ELR (cell line): Measurements from ENCODE around the gene IL17C.
"Not testable (repeated sequence)": the region's sequence is repeated elsewhere in the genome, so short reads cannot be mapped to it uniquely, and the experiment has no call there.

Source experiments
- DNase-seq: peaks from one replicate; pipeline ENCODE4 v3.0.0-alpha.2; 2015; ENCODE audit warnings: low read depth

Gene IL17C, protein sequence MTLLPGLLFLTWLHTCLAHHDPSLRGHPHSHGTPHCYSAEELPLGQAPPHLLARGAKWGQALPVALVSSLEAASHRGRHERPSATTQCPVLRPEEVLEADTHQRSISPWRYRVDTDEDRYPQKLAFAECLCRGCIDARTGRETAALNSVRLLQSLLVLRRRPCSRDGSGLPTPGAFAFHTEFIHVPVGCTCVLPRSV

DNA sequence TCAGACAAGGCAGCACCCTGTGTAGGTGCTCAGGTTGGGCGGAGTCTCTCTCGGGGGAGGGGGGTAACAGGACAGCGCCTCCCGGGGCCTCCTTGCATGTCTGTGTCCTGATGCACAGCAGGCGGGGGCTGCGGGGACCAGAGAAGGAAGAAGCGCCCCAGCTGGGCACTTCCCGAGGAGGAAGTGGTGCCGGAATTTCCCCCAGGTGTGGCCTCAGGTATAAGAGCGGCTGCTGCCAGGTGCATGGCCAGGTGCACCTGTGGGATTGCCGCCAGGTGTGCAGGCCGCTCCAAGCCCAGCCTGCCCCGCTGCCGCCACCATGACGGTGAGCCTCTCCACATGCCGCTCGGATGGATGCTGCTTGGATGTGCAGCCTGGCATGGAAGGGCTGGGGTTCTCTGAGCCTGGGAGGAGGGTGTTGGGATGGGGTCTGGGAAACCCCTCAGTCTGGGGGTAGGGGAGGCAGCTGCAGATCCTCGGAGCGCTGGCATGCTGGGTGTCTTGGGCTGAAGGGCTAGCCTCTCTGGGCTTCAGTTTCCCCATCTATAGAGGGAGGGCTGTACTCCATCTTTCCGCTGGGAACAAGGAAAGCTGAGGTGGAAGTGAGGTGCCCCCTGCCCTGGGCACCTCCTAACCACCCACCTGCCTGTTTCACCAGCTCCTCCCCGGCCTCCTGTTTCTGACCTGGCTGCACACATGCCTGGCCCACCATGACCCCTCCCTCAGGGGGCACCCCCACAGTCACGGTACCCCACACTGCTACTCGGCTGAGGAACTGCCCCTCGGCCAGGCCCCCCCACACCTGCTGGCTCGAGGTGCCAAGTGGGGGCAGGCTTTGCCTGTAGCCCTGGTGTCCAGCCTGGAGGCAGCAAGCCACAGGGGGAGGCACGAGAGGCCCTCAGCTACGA lies at the start of gene IL17C:
Gene IL17C, plus strand, starts transcription at position 250 of the 908 bp plus-strand sequence. Its CDS starts 70 bp downstream, at position 320.
- no peak for DNase-seq

DNA sequence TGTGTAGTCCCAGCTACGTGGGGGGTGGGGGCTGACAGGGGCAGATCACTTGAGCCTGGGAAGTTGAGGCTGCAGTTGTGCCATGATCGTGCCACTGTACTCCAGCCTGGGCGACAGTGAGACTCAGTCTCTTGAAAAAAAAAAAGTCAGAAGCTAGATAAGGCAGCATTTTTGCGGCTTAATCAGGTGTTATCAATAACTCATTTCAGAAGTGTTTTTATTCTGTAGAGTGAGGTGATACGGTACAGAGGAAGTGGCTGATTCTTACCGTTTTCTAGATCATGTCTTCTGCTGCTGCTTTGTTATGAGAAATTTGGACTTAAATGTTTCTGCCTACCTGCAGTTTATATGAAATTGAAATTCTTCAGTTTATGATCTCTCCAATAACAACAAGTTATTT lies 49.6 kb upstream of the IL17C start:
- no peak for DNase-seq

DNA sequence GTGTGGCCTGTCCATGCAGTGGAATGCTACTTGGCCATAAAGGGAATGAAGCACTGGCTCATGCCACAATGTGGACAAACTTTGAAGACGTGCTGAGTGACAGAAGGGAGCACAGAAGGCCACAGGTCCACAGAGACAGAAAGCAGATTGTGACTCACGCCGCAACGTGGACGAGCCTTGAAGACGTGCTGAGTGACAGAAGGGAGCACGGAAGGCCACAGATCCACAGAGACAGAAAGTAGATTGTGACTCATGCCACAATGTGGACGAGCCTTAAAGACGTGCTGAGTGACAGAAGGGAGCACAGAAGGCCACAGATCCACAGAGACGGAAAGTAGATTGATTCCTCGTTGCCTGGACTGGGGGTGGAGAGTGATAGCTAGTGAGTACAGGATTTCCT lies 48.9 kb upstream of the IL17C start:
- DNase-seq, result no peak

DNA sequence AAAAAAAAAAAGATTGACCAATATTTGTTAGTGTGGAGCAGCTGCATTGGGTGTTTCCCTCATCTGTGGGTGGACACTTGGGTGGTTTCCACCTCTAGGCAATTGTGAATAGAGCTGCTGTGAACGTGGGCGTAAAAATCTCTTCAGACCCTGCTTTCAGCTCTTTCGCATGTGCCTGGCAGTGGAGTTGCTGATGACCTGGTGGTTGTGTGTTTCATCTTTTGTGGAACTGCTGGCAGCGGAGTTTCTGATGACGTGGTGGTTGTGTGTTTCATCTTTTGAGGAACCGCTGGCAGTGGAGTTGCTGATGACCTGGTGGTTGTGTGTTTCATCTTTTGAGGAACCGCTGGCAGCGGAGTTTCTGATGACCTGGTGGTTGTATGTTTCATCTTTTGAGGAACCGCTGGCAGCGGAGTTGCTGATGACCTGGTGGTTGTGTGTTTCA lies 46.8 kb upstream of the IL17C start:
- no peak for DNase-seq

DNA sequence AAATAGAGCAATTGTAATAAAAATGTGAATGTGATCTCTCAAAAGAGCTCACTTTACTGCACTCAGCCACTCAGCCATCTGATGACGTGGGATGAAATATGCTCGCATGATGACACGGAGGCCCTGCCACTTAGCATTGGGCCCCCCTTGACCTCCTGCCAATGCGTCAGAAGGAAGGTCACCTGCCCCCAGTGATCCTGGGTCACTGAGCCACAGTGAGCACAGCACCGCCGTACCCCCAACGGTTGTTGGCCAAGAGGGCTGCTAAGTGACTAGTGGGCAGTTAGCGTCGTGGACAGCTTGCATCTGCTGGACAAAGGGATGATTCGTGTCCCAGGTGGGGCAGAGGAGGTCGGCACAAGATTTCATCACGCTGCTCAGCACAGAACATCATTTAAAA lies 45.3 kb upstream of the IL17C start:
- DNase-seq, result no peak

DNA sequence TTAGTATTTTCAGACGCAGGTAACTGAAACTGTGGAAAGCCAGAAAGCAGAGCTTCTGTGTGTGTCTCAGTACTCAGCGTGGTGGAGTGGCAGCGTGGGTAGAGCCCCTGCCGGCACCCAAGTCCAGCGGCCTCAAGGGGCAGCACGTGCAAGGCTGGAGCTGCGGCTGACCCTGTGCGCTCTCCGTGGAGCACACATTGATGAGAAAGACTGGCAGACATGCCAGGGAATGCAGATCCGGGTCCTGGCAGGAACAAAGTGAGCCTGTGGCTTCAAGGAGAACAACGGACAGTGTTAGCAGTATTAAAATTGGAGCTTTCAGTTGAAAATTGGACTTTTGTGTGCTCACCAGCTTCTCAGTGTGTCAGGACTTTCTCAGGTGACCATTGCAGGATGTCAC lies 44.9 kb upstream of the IL17C start:
- DNase-seq, result no peak

DNA sequence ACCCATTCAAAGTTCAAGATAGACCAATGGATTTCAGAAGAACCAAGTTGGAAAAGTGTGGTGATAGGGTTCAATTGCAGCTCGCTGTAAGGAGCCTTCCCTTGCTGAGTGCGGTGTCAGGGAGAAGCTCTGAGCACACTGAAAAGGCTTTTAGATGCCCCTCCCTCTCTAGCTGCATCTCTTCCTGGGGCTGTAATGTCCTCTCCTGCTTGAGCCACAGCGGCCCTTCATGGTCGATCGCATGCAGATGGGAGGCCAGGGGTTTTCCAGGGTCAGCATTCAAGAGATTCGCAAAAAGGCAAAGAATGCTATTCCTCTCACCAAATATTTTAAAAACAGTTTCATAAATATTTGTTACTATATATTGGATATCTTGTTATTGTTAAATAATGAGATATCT lies 44.5 kb upstream of the IL17C start:
- no peak for DNase-seq

DNA sequence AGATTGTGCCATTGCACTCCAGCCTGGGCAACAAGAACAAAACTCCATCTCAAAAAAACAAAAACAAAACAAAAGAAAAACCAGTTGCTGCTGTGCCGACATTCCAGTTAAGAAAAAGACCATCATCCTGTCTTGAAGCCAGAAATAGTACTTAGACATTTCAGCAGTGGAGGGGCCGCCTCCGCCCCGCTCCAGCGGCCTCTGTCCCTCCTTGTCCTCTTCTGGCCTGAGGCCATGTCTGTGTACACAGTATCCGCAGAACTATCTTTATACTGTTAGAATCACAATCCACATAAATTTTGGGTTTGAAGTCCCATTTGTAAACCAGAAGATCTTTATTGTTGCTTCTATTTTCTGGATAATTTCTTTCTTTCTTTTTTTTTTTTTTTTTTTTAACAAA lies 43.3 kb upstream of the IL17C start:
- DNase-seq, result no peak

DNA sequence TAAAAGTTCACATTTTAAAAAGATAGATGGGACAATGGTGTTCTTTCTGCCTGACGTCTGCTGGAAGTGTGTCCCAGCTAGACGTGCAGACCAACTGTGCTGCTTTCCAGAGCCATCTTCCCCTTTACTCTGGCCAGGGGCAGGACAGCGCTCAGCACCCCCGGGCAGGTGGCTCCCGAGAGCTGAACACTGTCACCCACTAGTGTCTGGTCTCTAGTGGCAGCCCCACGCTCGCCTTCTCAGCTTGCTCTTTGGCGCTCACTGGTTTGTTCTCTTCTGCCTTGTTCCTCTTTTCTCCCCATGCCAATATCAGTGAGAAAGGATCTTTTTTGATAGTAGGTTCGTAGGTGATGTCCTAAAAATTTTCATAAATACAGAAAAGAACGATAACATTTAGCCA lies 42.5 kb upstream of the IL17C start:
- no peak for DNase-seq

DNA sequence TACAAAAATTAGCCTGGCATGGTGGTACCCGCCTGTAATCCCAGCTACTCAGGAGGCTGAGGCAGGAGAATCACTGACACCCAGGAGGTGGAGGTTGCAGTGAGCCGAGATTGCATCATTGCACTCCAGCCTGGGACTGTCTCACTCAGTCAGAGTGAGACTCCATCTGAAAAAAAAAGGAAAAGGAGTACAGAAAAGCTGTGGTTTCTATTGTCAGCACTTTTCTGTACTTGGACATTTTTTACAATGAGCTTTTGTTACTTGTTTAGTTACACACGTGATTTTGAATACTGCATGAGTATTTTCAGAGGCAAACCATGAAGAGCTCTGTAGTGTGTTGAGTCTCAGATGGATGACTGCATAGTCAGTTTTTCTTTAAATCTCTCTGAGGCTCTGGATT lies 41.9 kb upstream of the IL17C start:
- peak; percentile 7 for DNase-seq

DNA sequence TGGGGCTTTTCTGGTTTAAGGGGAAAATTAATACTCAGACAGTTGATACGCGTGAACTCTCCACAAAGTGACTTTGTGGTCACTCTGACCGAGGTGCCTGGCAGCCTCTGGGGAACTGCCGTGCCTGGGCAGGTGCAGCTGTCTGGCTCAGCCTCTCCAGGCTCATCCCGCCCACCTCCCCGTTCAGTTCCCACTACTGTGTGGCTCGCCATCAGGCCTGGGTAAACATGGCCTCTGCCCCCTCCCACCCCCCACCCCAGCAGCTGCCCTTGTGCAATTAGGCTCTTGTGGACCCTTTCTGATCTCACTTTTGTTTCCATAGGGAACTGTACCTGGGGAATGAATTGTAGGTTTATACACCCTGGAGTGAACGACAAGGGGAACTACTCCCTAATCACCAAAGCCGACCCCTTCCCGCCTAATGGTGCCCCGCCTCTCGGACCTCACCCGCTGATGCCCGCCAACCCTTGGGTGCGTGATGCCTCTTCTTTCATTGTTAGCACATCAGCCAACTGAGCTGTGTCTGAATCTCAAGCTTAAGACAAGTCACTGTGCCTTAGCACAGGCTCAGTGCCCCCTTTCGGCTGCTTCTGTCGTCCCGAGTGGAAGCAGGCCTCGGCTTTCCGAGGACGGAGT lies 40.4 kb upstream of the IL17C start:
- DNase-seq, result no peak

DNA sequence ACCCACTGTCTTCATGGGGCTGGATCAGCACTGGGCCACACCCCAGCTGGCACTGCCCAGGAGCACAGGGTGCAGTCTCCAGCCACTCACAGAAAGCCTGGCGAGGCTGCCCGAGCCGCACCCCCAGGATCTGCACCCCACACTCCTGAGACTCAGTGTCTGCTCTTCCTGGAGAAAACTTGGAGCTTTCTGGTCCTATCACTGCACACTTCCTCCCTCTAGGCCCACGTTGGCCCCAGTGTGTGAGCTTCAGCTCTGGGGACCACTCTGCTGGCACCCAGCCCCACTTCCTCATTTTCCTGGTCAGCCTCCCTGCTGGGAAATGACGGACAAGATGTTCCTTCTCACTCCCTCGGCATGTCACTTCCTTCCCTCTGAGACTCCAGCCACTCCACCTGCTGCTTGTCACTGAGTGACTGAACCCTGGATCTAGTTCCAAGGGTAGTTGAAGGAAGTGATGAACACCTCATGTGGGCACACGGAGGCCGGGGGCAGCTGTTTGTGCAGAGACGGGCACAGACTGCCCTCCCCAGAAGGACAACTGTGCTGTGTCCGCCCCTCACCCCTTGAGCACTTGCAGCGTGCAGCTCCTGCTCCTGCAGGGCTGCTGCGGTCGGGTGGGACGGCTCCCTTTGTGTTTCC lies 39.2 kb upstream of the IL17C start:
- DNase-seq, result no peak

DNA sequence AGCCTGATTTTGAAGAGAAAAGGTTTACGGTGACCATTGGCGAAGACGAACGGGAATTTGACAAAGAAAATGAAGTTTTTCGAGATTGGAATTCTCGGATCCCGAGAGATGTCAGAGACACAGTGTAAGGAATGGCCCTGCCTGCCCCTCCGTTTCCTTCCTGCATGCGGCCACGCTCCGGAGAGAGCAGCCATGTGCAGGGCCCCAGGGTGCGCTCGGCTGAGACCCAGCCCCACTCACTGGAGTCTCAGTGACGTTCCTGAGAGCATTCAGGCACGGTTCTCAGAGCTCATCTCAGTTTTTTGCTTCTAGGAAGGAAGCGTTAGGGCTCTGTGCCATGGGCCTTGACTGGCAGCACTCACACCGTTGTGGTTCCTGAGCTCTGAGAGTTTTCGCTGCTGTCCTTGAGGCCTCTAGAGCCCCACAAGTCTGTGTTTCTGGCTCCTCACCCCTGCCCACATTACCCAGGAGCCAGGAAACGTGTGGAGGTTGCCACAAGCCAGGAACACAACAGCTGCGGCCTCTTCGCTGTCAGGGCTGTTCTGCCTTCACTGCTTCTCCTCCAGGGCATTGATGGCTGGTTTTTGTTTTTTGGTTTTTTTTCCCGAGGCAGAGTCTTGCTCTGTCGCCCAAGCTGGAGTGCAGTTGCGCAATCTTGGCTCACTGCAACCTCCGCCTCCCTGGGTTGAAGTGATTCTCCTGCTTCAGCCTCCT lies 38.4 kb upstream of the IL17C start:
- DNase-seq, result no peak

DNA sequence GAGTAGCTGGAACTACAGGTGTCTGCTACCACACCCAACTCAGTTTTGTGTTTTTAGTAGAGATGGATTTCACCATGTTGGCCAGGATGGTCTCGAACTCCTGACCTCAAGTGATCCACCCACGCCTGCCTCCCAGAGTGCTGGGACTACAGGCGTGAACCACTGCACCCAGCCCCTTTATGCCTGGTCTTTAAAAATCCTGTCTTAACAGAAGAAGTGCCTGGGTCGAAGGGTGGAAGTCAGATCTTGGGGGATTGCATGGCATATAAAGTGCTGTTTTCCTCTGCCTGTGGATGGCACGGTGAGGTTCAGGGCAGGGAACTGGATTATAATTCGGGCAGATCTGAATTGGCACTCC lies 37.9 kb upstream of the IL17C start:
- no peak for DNase-seq

DNA sequence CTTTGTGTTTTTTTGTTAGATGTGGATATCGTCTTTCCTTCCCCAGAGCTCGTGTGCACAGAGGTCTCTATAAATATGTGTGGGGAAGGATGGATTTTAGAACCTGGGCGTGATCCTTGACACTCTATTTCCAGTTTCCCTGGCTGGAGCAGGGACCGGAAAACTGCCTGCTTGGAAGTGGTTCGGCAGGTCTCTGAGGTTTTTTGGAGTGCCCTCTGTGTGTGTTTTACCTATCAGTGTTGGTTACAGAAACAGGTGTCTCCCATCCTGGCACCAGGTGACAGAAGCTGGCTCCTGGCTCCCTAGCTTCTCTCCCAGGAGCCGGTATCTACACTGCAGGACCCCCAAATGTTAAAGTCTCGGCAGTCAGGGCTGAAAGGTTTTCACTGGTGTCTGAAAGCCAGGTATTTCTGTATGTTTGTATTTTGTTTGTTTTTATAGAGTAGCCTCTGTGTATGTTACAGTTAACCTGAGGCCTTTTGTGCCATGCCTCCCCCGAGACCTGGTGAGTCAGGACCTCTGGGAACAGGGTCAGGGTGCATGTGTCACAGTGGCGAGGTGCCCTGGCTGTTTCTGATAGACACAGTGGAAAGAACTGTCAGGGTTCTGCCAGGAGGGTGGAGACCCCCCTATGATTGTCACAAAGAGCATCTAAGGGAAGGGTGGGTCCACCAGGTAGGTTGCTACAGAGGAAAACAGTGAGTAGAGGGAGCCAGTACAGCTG lies 36.9 kb upstream of the IL17C start:
- no peak for DNase-seq

DNA sequence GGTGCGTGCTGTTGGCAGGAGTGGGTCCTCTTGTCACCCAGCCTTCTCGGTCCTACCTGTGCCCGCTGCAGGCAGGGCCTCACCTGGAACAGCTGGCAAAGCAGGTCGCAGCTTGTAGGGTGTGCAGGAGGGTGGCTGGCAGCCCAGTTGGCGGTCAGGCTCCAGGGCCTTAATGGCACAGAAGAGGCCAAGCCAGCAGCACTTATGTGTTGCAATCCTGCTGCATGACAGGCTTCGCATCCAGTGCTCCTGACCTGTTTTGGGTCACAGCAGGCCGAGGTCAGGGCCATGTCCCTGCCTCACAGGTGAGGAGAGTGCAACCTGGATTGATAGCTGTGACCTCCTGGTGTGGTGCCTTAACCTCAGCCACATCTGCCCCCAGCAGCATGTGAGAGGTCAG lies 36.3 kb upstream of the IL17C start:
- no peak for DNase-seq

DNA sequence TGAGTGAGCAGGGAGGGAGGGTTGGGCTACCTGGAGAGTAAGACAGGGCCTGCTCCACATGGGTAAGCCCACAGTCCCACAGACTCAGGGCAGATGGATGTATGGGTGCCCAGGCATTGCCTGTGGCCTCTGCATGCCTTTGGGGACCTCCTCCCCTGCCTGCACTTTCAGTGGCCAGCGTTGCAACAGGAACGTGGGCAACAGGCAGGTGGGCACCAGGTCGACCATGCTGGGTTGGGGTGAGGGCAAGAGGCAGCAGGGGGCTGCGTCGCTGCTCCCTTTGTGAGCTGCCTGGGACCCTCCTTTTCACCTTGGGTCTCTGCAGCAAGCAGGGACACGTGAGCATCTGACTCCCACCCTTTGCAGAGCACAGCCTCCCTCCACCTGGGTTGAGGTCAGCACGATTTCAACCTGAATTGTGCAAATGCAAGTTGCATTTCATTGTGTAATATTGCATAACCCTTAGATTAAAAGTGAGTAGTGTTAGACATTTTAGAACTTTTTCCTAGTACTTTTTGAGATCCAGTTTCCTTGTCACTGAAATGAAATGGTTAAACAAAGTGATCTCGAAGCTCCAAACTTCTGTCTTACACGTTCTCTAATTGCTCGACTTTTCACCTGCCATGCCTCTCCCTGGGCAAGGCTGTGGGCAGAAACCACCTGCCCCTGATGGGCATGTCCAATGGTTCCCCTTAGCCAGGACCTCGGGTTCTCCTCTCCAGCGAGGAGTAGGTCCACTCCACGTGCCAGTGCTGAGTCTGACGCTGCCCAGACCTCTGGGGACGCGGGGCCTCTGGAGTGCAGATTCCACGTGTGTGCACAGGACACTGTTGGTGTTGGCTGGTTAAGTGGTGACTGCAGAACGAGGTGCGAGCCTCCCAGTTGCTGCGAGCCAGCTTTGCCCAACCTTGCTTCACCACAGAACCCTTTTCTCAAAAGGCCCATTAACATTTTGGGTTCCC lies 32.9 kb upstream of the IL17C start:
- no peak for DNase-seq

DNA sequence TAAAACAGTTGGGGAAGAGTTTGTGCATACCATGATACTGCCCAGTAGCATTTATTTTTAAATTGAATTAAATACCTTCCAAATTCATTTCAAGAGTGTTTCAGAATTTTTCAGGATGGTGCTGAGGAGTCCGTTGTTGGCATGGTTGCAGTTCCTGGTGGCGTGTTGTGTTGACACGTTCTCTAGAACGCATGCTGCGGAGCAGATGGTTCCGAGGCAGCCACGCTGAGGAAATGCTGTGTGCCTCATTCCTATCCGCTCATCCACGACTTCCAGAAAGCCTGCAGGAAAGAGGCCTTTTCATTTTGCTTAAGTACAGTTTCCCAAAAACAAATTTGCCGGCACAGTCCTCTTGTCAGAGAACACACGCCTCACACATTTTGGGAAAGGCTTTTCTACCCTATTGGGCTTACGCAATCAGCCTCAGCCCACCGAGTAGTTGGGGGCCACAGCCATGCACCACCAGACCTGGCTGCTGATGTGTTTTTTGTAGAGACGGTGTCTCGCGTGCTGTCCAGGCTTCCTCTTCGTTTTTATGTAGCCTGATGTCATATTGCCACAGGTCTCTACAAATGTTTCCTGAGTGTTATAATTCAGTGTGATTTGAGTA lies 32.1 kb upstream of the IL17C start:
- no peak for DNase-seq

DNA sequence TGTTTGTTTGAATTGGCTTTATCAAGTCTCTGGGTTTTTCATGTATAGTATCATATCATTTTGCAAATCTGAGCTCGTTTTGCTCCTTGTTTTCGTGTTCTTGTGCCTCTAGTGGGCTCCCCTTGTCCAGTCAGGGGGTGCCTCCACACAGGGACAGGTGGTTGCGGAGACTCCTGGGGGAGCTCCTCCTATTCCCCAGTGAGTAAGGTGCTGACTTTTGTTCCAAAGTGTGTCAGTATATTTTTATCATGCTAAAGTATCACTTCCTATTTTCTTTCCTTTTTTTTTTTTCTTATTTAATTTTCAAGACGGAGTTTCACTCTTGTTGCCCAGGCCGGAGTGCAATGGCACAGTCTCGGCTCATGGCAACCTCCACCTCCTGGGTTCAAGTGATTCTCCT lies 30.3 kb upstream of the IL17C start:
- DNase-seq, result no peak

DNA sequence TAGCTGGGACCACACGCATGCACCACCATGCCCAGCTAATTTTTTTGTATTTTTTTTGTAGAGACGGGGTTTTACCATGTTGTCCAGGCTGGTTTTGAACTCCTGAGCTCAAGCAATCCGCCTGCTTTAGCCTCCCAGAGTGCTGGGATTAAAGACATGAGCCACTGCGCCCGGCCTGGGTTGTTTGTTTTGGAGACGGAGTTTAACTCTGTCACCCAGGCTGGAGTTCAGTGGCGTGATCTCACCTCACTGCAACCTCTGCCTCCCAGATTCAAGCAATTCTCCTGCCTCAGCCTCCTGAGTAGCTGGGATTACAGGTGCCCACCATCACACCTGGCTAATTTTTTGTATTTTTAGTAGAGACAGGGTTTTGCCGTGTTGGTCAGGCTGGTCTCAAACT lies 28.9 kb upstream of the IL17C start:
- DNase-seq, result not testable (repeated sequence)
